Sciatic nerve (tissue), 2 donors: Measurements from ENCODE around the gene BIK. TPM values are rescaled to one million over a fixed set of nuclear protein-coding genes. Genes with fewer than 3 reads are reported as not detected.

Experiments
- ATAC-seq: fragments of 200-7000 bp; cut with Tn5 transposase; one replicate; pipeline ENCODE4 v1.9.1; 2020; ENCODE audit warnings: mild to moderate bottlenecking, moderate library complexity
- DNase-seq: peaks from one replicate; pipeline ENCODE4 v3.0.0-alpha.2; 2020; ENCODE audit warnings: low spot score
- intact Hi-C: fragments of 100-400 bp; cut with DNase I; formaldehyde crosslinking; loops from one replicate; pipeline ENCODE4 v1.14.2; 2022
- total RNA-seq: library from RNA; stranded (reverse); fragmentation: NEBNext Ultra II Directional; extraction: Animal tissue kit (Norgen Biotek cat#: 25700); gene quantifications from one replicate; pipeline ENCODE4 v1.2.1, GENCODE V29; 2021
- donor health status: DM: no; HTN: no; CAD: no.
- donor health status: DM: no; HTN: no; CAD: no.

Gene BIK
- total RNA-seq, 1 donor from 2014 or later: not detected

- no peak for ATAC-seq
- intact Hi-C loops: no loop called here
- no peak for DNase-seq
Observed at GRCh38 chr22:43171019-43171491, 60.5 kb downstream of the BIK start.

GRCh38 chr22:43171607-43172006, 61.1 kb downstream of the BIK start:
- intact Hi-C loops: no loop called here
- ATAC-seq (no peak), DNase-seq (no peak)

GRCh38 chr22:43172191-43172590, 61.6 kb downstream of the BIK start:
- ATAC-seq: no peak
- intact Hi-C loops: no loop called here
- DNase-seq: no peak

GRCh38 chr22:43173566-43173965, 63.0 kb downstream of the BIK start:
- intact Hi-C loops: no loop called here
- no peak for ATAC-seq
- no peak for DNase-seq

GRCh38 chr22:43173976-43174720, 63.6 kb downstream of the BIK start:
- DNase-seq: no peak
- intact Hi-C loops: no loop called here
- no peak for ATAC-seq

GRCh38 chr22:43174941-43175531, 64.5 kb downstream of the BIK start:
- DNase-seq: no peak
- no peak for ATAC-seq
- intact Hi-C loops: no loop called here

GRCh38 chr22:43176090-43176489, 65.5 kb downstream of the BIK start:
- ATAC-seq (no peak), DNase-seq (no peak)
- intact Hi-C loops: no loop called here

GRCh38 chr22:43177479-43177878, 66.9 kb downstream of the BIK start:
- ATAC-seq: no peak
- DNase-seq: no peak
- intact Hi-C loops: no loop called here

Other genes starting within 250 kb of the BIK start
- 48.6 TPM for gene PACSIN2, start 95.6 kb upstream of the BIK start, total RNA-seq
- 9.1 TPM for gene TTLL1, start 21.4 kb upstream of the BIK start, total RNA-seq
- 11.5 TPM for gene MCAT, start 32.6 kb downstream of the BIK start, total RNA-seq
- gene TSPO, start 40.8 kb downstream of the BIK start, total RNA-seq: 94.6 TPM
- 24.3 TPM for gene TTLL12, start 76.4 kb downstream of the BIK start, total RNA-seq
- gene SCUBE1, start 232.6 kb downstream of the BIK start, total RNA-seq: 140 TPM